Glutamatergic neuron (in vitro differentiated cells): ENCODE results near the gene AIMP2. TPM values are rescaled to one million over a fixed set of nuclear protein-coding genes. Genes with fewer than 3 reads are reported as not detected.
A peak's percentile ranks its signal among the peaks of the same experiment; 100 is the strongest.
"Not testable (repeated sequence)": the region's sequence is repeated elsewhere in the genome, so short reads cannot be mapped to it uniquely, and the experiment has no call there.

Source experiments
- DNase-seq: peaks from one replicate; pipeline ENCODE4 v3.0.0; 2022
- H3K27ac Mint-ChIP-seq: one replicate; pipeline ENCODE4 v1.8.0; 2020; ENCODE audit warnings: mild to moderate bottlenecking, mixed read lengths, inconsistent platforms; ENCODE audit not compliant: unreplicated experiment
- H3K27me3 Mint-ChIP-seq: one replicate; pipeline ENCODE4 v1.8.0; 2020; ENCODE audit warnings: mild to moderate bottlenecking, moderate library complexity, mixed read lengths, inconsistent platforms; ENCODE audit not compliant: unreplicated experiment
- H3K36me3 Mint-ChIP-seq: one replicate; pipeline ENCODE4 v1.8.0; 2020; ENCODE audit warnings: mild to moderate bottlenecking, mixed read lengths, inconsistent platforms; ENCODE audit not compliant: unreplicated experiment
- H3K4me1 Mint-ChIP-seq: one replicate; pipeline ENCODE4 v1.8.0; 2020; ENCODE audit warnings: mild to moderate bottlenecking, low read depth, mixed read lengths, inconsistent platforms; ENCODE audit not compliant: unreplicated experiment
- H3K4me3 Mint-ChIP-seq: one replicate; pipeline ENCODE4 v1.8.0; 2020; ENCODE audit warnings: mild to moderate bottlenecking, mixed read lengths, inconsistent platforms; ENCODE audit not compliant: unreplicated experiment
- H3K9me3 Mint-ChIP-seq: one replicate; pipeline ENCODE4 v1.8.0; 2020; ENCODE audit warnings: mild to moderate bottlenecking, moderate library complexity, mixed read lengths, inconsistent platforms; ENCODE audit not compliant: unreplicated experiment
- total RNA-seq: library from RNA; stranded (reverse); fragmentation: NEBNext Ultra II Directional; extraction: Animal tissue kit (Norgen Biotek cat#: 25700); gene quantifications from one replicate; pipeline ENCODE4 v1.2.1, GENCODE V29; 2021; ENCODE audit not compliant: unreplicated experiment
- TF ChIP-seq, protein P1 (sequence below): fragments of 200-600 bp; sonication (generic); IDR thresholded peaks from one replicate; pipeline ENCODE4 v1.5.0; 2021; ENCODE audit not compliant: partially characterized antibody, unreplicated experiment

The AIMP2 gene
- total RNA-seq, 1 donor from 2014 or later: 35.2 TPM

DNA sequence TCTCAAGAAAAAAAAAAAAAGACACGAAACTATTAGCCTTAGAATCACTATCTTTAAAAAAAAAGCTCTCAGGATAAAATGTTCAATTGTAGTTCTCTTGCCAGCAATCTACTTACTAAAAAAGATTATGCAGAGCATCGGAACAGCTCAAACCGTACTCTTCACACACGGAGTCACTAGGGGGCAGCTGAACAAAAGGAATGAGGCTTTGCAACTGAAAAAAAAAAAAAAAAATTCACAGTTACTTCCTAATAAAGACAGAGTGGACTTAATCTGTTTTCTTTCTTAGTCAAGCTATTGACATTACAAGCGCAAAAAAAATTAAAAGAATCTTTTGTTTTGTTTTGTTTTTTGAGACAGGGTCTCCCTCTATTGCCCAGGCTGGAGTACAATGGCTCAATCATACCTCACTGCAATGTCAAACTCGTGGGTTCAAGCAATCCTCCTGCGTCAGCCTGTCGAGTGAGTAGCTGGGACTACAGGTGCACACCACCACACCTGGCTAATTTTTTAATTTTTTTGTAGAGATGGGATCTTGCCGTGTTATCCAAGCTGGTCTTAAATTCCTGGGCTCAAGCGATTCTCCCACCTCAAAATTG lies 11.8 kb upstream of the AIMP2 start:
- DNase-seq: peak; percentile 19
- no peak overlapping the region for H3K27ac Mint-ChIP-seq
- H3K9me3 Mint-ChIP-seq: no peaks in the 10 kb centered on the region
- no peak overlapping the region for H3K4me3 Mint-ChIP-seq
- TF ChIP-seq, protein P1, sequence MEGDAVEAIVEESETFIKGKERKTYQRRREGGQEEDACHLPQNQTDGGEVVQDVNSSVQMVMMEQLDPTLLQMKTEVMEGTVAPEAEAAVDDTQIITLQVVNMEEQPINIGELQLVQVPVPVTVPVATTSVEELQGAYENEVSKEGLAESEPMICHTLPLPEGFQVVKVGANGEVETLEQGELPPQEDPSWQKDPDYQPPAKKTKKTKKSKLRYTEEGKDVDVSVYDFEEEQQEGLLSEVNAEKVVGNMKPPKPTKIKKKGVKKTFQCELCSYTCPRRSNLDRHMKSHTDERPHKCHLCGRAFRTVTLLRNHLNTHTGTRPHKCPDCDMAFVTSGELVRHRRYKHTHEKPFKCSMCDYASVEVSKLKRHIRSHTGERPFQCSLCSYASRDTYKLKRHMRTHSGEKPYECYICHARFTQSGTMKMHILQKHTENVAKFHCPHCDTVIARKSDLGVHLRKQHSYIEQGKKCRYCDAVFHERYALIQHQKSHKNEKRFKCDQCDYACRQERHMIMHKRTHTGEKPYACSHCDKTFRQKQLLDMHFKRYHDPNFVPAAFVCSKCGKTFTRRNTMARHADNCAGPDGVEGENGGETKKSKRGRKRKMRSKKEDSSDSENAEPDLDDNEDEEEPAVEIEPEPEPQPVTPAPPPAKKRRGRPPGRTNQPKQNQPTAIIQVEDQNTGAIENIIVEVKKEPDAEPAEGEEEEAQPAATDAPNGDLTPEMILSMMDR: peak; percentile 25
- no peaks in the 10 kb centered on the region for H3K4me1 Mint-ChIP-seq
- no peaks in the 10 kb centered on the region for H3K36me3 Mint-ChIP-seq
- no peaks in the 10 kb centered on the region for H3K27me3 Mint-ChIP-seq

DNA sequence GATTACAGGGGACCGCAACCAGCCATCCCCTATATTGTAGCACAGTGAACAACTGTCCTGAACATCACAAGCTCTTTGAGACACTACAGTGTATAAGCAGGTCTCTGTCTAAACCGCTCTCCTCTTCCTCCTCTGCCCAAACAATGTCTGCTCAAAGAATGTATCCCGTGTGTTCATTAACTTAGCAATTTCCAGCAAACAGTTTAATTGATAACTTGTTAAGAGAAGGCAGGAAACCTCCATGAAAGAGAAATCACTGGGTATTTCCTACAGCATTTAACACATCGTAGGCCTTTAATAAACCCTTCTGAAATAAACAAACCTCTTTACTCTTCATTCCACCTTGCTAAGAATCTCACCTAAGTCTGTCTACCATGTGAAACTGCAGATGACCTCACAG lies 1.7 kb upstream of the AIMP2 start:
- H3K27me3 Mint-ChIP-seq: no peaks in the 10 kb centered on the region
- no peak for DNase-seq
- peak overlapping the region; percentile 5 for H3K4me3 Mint-ChIP-seq
- H3K9me3 Mint-ChIP-seq: no peaks in the 10 kb centered on the region
- peaks cover 3% of the 10 kb centered on the region for H3K4me1 Mint-ChIP-seq
- TF ChIP-seq, protein P1: no peak
- no peak overlapping the region for H3K27ac Mint-ChIP-seq
- no peaks in the 10 kb centered on the region for H3K36me3 Mint-ChIP-seq

DNA sequence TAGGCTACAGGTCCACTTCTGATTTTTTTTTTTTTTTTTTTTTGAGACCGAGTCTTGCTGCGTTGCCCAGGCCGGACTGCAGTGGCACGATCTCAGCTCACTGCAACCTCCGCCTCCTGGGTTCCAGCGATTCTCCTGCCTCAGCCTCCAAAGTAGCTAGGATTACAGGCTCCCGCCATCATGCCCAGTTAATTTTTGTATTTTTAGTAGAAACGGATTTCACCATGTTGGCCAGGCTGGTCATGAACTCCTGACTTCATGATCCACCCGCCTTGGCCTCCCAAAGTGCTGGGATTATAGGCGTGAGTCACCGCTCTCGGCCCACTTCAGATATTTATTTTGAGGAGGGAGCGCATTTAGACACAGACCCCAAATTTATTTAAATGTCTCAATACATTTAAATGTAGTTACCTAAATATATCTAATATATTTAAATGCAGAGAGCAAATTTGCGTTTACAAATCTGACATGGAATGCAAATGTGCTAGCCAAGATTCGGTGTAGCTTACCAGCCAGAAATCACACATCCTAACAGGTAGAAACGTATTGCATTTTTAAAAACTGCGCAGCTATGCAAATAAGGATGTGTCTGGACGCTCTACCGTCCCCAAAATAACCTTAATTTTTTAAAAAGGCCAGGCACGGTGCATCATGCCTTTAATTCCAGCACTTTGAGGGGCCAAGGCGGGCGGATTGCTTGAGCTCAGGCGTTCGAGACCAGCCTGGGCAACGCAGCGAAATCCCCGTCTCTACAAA lies 1.1 kb upstream of the AIMP2 start:
- not testable (repeated sequence) for H3K27ac Mint-ChIP-seq, H3K27me3 Mint-ChIP-seq

DNA sequence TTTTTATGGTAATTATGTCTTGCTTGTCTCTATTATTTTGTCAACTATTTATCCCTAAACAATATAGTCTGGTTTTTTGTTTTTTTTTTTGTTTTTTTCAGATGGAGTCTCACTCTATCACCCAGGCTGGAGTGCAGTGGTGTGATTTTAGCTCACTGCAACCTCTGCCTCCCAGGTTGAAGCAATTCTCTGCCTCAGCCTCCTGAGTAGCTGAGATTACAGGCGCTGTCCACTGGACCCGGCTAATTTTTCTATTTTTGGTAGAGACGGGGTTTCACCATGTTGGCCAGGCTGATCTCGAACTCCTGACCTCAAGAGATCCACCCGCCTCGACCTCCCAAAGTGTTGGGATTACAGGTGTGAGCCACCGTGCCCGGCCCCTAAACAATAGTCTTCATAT lies 1.3 kb downstream of the AIMP2 start:
- not testable (repeated sequence) for DNase-seq, H3K36me3 Mint-ChIP-seq, H3K9me3 Mint-ChIP-seq, H3K27me3 Mint-ChIP-seq, H3K4me1 Mint-ChIP-seq
- Mint-ChIP-seq H3K27ac (peak overlapping the region; percentile 82), H3K4me3 (peak overlapping the region; percentile 83)

More for the DNA sequence above, 1.1 kb upstream of the AIMP2 start:
- not testable (repeated sequence) for DNase-seq, H3K36me3 Mint-ChIP-seq, H3K4me1 Mint-ChIP-seq, H3K9me3 Mint-ChIP-seq
- peak overlapping the region; percentile 84 for H3K4me3 Mint-ChIP-seq

DNA sequence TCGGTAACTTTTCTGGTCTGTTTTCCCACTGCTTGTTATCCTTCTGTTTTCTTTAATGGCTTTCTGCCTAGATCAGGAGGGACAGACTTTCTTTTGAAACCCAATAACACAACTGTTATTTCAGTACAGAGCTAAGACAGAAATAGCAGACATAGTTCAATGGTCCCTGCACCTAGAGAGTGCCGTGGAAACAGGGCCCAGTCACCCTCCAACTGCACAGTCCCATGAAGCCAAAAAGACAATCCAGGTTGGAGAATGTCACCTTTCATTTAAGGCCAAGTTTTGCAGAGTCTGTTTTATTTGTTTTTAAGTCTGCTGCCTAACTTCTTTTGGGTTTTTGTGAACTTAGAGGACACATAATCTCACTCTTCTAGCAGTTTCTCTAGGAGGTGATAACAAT lies 2.5 kb downstream of the AIMP2 start:
- H3K4me3 Mint-ChIP-seq: no peak overlapping the region
- no peak for DNase-seq

More for the DNA sequence above, 2.5 kb downstream of the AIMP2 start:
- Mint-ChIP-seq H3K27ac (no peak overlapping the region), H3K27me3 (no peaks in the 10 kb centered on the region), H3K9me3 (no peaks in the 10 kb centered on the region), H3K36me3 (no peaks in the 10 kb centered on the region), H3K4me1 (peaks cover 3% of the 10 kb centered on the region)
- TF ChIP-seq, protein P1: no peak
